Naive thymus-derived CD4-positive, alpha-beta T cell (primary cell): ENCODE measurements around the gene RAG1. TPM values are rescaled to one million over a fixed set of nuclear protein-coding genes. Genes with fewer than 3 reads are reported as not detected.

Experiments used
- ATAC-seq: fragments of 150-1000 bp; cut with Tn5 transposase; 2 replicates; pipeline ENCODE4 v1.10.0; 2021; ENCODE audit warnings: mild to moderate bottlenecking, moderate library complexity
- CTCF ChIA-PET: fragments of 350-600 bp; sonication (Branson Sonifier 250); formaldehyde crosslinking; loops from one replicate; lab custom pipeline; 2021; ENCODE audit warnings: antibody characterized with exemption; lab: Charles Lee
- POLR2A ChIA-PET: fragments of 350-600 bp; sonication (Branson Sonifier 250); formaldehyde crosslinking; loops from one replicate; lab custom pipeline; 2021; ENCODE audit warnings: antibody characterized with exemption, inconsistent platforms; lab: Charles Lee
- DNase-seq, 9 donors: peaks; one replicate each; pipeline versions ENCODE4 v3.0.0 to v3.0.0-alpha.2; 2020 to 2022; ENCODE audit warnings: mixed read lengths in 1 of 9
- H3K27ac ChIP-seq: one replicate; pipeline ENCODE4 v1.7.0; 2013; ENCODE audit warnings: mild to moderate bottlenecking, low read depth, low read length, moderate library complexity
- H3K27me3 ChIP-seq, 2 donors: one replicate each; pipeline ENCODE4 v1.7.0; 2013; ENCODE audit warnings: low read length in 2 of 2, mild to moderate bottlenecking in 2 of 2, moderate library complexity in 2 of 2; ENCODE audit not compliant: control insufficient read depth in 2 of 2, insufficient read depth in 2 of 2
- H3K36me3 ChIP-seq, 3 experiments: 1 replicate in 2 of 3; 2 replicates in 1 of 3; pipeline ENCODE4 v1.7.0; 2013; ENCODE audit warnings: low read length in 3 of 3, mild to moderate bottlenecking in 3 of 3, moderate library complexity in 1 of 3; ENCODE audit not compliant: insufficient read depth in 3 of 3, control insufficient read depth in 2 of 3
- H3K4me1 ChIP-seq, 2 donors: one replicate each; pipeline ENCODE4 v1.7.0; 2013; ENCODE audit warnings: low read length in 2 of 2, mild to moderate bottlenecking in 2 of 2, moderate library complexity in 1 of 2; ENCODE audit not compliant: control insufficient read depth in 2 of 2, insufficient read depth in 2 of 2
- H3K4me3 ChIP-seq: 2 replicates; pipeline ENCODE4 v1.7.0; 2013; ENCODE audit warnings: mild to moderate bottlenecking, low read length
- H3K9me3 ChIP-seq, 3 experiments: 1 replicate in 2 of 3; 2 replicates in 1 of 3; pipeline ENCODE4 v1.7.0; 2013; ENCODE audit warnings: low read length in 3 of 3; ENCODE audit not compliant: control insufficient read depth in 2 of 3
- H3K27ac Mint-ChIP-seq, 9 donors: one replicate each; pipeline ENCODE4 v1.8.0; 2020 to 2022; ENCODE audit warnings: mixed read lengths in 9 of 9, mild to moderate bottlenecking in 8 of 9, moderate library complexity in 5 of 9, inconsistent platforms in 2 of 9
- H3K27me3 Mint-ChIP-seq, 5 donors: one replicate each; pipeline ENCODE4 v1.8.0; 2021 to 2022; ENCODE audit warnings: mixed read lengths in 5 of 5, mild to moderate bottlenecking in 1 of 5
- H3K36me3 Mint-ChIP-seq, 5 donors: one replicate each; pipeline ENCODE4 v1.8.0; 2020 to 2022; ENCODE audit warnings: mixed read lengths in 5 of 5, mild to moderate bottlenecking in 3 of 5, inconsistent platforms in 1 of 5
- H3K4me1 Mint-ChIP-seq, 7 donors: one replicate each; pipeline ENCODE4 v1.8.0; 2020 to 2022; ENCODE audit warnings: mixed read lengths in 7 of 7, mild to moderate bottlenecking in 3 of 7, inconsistent platforms in 1 of 7
- H3K4me3 Mint-ChIP-seq, 10 donors: one replicate each; pipeline ENCODE4 v1.8.0; 2020 to 2022; ENCODE audit warnings: mild to moderate bottlenecking in 10 of 10, mixed read lengths in 10 of 10, moderate library complexity in 6 of 10, inconsistent platforms in 2 of 10
- H3K9me3 Mint-ChIP-seq, 11 donors: one replicate each; pipeline ENCODE4 v1.8.0; 2020 to 2022; ENCODE audit warnings: mixed read lengths in 11 of 11, mild to moderate bottlenecking in 4 of 11, inconsistent platforms in 1 of 11, moderate library complexity in 1 of 11
- intact Hi-C, 2 donors: fragments of 100-400 bp; cut with micrococcal nuclease; formaldehyde crosslinking; loops; one replicate each; pipeline ENCODE4 v1.15.1; 2023
- polyA plus RNA-seq, 2 donors: library from polyadenylated mRNA; unstranded; fragments of 300-500 nt; fragmentation: Illumina TruSeq; gene quantifications; one replicate each; pipeline ENCODE4 v1.2.3, GENCODE V29; 2021
- total RNA-seq, 6 experiments: library from RNA in 5 of 6; stranded (reverse) in 5 of 6; gene quantifications; 1 replicate in 5 of 6; 2 replicates in 1 of 6; pipeline ENCODE4 v1.2.3 and lab custom pipeline; 2021 to 2026

RAG1 gene
- total and polyA plus RNA-seq, 7 experiments from 2014 or later: 0.15 to 0.65 (median 0.37) TPM; not detected in 2

DNA sequence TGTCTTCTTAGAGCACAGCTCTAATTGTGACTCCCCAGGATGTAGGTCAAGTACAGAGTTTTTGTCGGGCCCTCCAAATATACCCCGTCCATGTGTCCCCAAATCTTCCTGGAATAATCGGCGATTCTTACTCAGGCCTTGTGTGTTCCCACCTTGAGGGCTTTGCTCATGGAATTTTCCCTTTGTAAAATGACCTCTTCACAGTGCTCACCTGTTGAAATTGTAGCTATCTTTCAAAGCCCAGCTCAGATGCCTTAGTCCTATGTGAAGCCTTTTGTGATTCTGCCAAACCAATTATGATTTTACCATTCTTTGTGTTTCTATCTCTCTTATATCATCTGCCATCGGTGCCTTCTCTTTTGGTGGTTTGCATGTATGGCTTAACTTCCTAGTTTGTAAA is 60.3 kb downstream of the RAG1 start:
- Histone ChIP-seq H3K9me3 (no peaks in the 10 kb centered on the region), H3K4me1 (no peaks in the 10 kb centered on the region), H3K27ac (no peak overlapping the region), H3K36me3 (no peaks in the 10 kb centered on the region), H3K4me3 (no peak overlapping the region), H3K27me3 (no peaks in the 10 kb centered on the region)
- Mint-ChIP-seq H3K36me3 (peaks cover 0 to 4% (median 0%) of the 10 kb centered on the region in 5 donors), H3K27ac (no peak overlapping the region), H3K4me3 (no peak overlapping the region), H3K9me3 (no peaks in the 10 kb centered on the region), H3K27me3 (peaks cover 0 to 11% (median 6%) of the 10 kb centered on the region in 5 donors), H3K4me1 (peaks cover 0 to 3% (median 0%) of the 10 kb centered on the region in 7 donors)
- ChIA-PET CTCF (no interaction called here), POLR2A (no interaction called here)
- ATAC-seq (no peak), DNase-seq (no peak)
- intact Hi-C loops: no loop called here

DNA sequence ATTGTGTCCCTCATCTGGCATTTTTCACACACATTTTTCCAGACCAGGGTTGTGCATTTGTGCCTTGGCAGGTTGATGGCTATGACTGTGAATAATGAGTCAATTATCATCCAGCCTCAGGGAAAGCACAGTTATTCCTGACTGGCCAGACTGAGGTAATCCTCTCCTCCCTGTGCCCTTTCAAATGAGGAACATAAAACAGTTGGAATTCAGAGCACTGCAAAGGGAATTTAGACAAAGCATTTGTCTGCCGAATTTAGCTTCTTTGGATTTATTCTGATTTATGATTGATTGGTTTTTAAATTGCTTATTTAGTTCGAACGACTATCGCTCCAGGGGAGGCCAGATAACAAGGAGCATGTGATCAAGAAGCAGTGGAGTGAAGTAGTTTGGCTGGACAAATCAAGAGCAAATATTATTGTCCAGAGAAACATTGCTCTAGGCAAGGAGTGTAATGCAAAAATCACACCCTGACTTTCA is 61.0 kb downstream of the RAG1 start:
- Histone ChIP-seq H3K27me3 (no peaks in the 10 kb centered on the region), H3K4me3 (no peak overlapping the region), H3K9me3 (no peaks in the 10 kb centered on the region), H3K27ac (no peak overlapping the region), H3K36me3 (no peaks in the 10 kb centered on the region), H3K4me1 (no peaks in the 10 kb centered on the region)
- Mint-ChIP-seq H3K27ac (no peak overlapping the region), H3K36me3 (peaks cover 0 to 4% (median 0%) of the 10 kb centered on the region in 5 donors), H3K9me3 (no peaks in the 10 kb centered on the region), H3K27me3 (peaks cover 0 to 11% (median 6%) of the 10 kb centered on the region in 5 donors), H3K4me1 (peaks cover 0 to 3% (median 0%) of the 10 kb centered on the region in 7 donors), H3K4me3 (no peak overlapping the region)
- no peak for ATAC-seq
- ChIA-PET CTCF (no interaction called here), POLR2A (no interaction called here)
- intact Hi-C loops: no loop called here
- no peak for DNase-seq

Other genes starting within 250 kb of the RAG1 start
- gene TRAF6, start 57.7 kb upstream of the RAG1 start, total RNA-seq: 10 to 100 TPM; 14.7 to 22.2 (median 20.6) TPM
- 1 to 10 TPM; 7.9 to 9.6 TPM for gene TRAF6, start 57.7 kb upstream of the RAG1 start, polyA plus RNA-seq
- gene IFTAP, start 26.5 kb downstream of the RAG1 start, total RNA-seq: 1 to 10 TPM in 4 of 5 experiments, not detected in 1; 1.1 to 4.7 (median 1.6) TPM
- 10 to 100 TPM; 13.1 to 14.1 TPM for gene IFTAP, start 26.5 kb downstream of the RAG1 start, polyA plus RNA-seq
- not detected for gene RAG2, start 30.2 kb downstream of the RAG1 start, total RNA-seq
- not detected for gene RAG2, start 30.2 kb downstream of the RAG1 start, polyA plus RNA-seq